SK-N-SH (cell line): ENCODE data around the gene CNBP.

ENCODE experiments used
- EZH2phosphoT487 ChIP-seq: fragments of 200-600 bp; sonication (generic); IDR thresholded peaks from 2 replicates; pipeline ENCODE4 v1.6.1; 2017; ENCODE audit warnings: low read depth, mixed run types, mild to moderate bottlenecking, antibody characterized with exemption, moderate library complexity, borderline replicate concordance
- FOXJ3 ChIP-seq: sonication (generic); formaldehyde crosslinking; IDR thresholded peaks from 2 replicates; pipeline ENCODE4 v1.5.1; 2020; ENCODE audit warnings: mild to moderate bottlenecking, missing genetic modification reagents
- GABPA ChIP-seq: IDR thresholded peaks from 2 replicates; pipeline ENCODE4 v1.4.0; 2012; ENCODE audit warnings: low read depth, mild to moderate bottlenecking
- MAX ChIP-seq: IDR thresholded peaks from 2 replicates; pipeline ENCODE4 v1.4.0; 2012; ENCODE audit warnings: low read depth
- RAD21 ChIP-seq: IDR thresholded peaks from 2 replicates; pipeline ENCODE4 v1.6.1; 2012; ENCODE audit warnings: mild to moderate bottlenecking, low read length
- REST ChIP-seq: IDR thresholded peaks from 2 replicates; pipeline ENCODE4 v1.6.1; 2012; ENCODE audit warnings: mild to moderate bottlenecking, low read depth, low read length, moderate library complexity
- SIN3A ChIP-seq: IDR thresholded peaks from 2 replicates; pipeline ENCODE4 v1.6.1; 2012; ENCODE audit warnings: low read depth, mild to moderate bottlenecking, low read length, moderate library complexity, borderline replicate concordance
- SMC3 ChIP-seq: IDR thresholded peaks from 2 replicates; pipeline ENCODE4 v1.6.1; 2012; ENCODE audit warnings: low read depth, low read length, improper control_type of control experiment
- TAF1 ChIP-seq: IDR thresholded peaks from 2 replicates; pipeline ENCODE4 v1.6.1; 2012; ENCODE audit warnings: low read depth, mild to moderate bottlenecking, low read length, moderate library complexity, borderline replicate concordance
- TEAD4 ChIP-seq: IDR thresholded peaks from 2 replicates; pipeline ENCODE4 v1.4.0; 2012; ENCODE audit warnings: mild to moderate bottlenecking, borderline replicate concordance; ENCODE audit not compliant: insufficient read depth
- TF ChIP-seq, protein P1 (sequence below): fragments of 200-600 bp; sonication (generic); IDR thresholded peaks from 2 replicates; pipeline ENCODE4 v1.6.1; 2017; ENCODE audit warnings: antibody characterized with exemption, mild to moderate bottlenecking, moderate library complexity

- TF ChIP-seq, protein P1, sequence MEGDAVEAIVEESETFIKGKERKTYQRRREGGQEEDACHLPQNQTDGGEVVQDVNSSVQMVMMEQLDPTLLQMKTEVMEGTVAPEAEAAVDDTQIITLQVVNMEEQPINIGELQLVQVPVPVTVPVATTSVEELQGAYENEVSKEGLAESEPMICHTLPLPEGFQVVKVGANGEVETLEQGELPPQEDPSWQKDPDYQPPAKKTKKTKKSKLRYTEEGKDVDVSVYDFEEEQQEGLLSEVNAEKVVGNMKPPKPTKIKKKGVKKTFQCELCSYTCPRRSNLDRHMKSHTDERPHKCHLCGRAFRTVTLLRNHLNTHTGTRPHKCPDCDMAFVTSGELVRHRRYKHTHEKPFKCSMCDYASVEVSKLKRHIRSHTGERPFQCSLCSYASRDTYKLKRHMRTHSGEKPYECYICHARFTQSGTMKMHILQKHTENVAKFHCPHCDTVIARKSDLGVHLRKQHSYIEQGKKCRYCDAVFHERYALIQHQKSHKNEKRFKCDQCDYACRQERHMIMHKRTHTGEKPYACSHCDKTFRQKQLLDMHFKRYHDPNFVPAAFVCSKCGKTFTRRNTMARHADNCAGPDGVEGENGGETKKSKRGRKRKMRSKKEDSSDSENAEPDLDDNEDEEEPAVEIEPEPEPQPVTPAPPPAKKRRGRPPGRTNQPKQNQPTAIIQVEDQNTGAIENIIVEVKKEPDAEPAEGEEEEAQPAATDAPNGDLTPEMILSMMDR, result no peak
- TF ChIP-seq SMC3 (no peak), TEAD4 (no peak), TAF1 (no peak), RAD21 (no peak), REST (no peak), GABPA (no peak), EZH2phosphoT487 (no peak), FOXJ3 (CRISPR knock-in tag) (no peak), MAX (no peak), SIN3A (no peak)
These were observed 27.6 kb upstream of the CNBP start for GRCh38 chr3:129211345-129211744.
